Naive B cell (primary cell): Measurements from ENCODE around the gene MLYCD. TPM values are rescaled to one million over a fixed set of nuclear protein-coding genes. Genes with fewer than 3 reads are reported as not detected.

Source experiments
- ATAC-seq, 2 donors: fragments of 150-1000 bp; cut with Tn5 transposase; 2 replicates each; pipeline ENCODE4 v1.10.0; 2021; ENCODE audit warnings: low read depth in 2 of 2, mild to moderate bottlenecking in 2 of 2, moderate library complexity in 2 of 2
- DNase-seq: peaks from one replicate; pipeline ENCODE4 v3.0.0; 2022
- H3K27ac Mint-ChIP-seq, 6 donors: one replicate each; pipeline ENCODE4 v1.8.0; 2020 to 2022; ENCODE audit warnings: mild to moderate bottlenecking in 6 of 6, mixed read lengths in 6 of 6, moderate library complexity in 5 of 6, inconsistent platforms in 2 of 6
- H3K27me3 Mint-ChIP-seq, 3 donors: one replicate each; pipeline ENCODE4 v1.8.0; 2021 to 2022; ENCODE audit warnings: mixed read lengths in 3 of 3, mild to moderate bottlenecking in 1 of 3
- H3K36me3 Mint-ChIP-seq, 2 donors: one replicate each; pipeline ENCODE4 v1.8.0; 2020 to 2022; ENCODE audit warnings: mixed read lengths in 2 of 2, inconsistent platforms in 1 of 2, mild to moderate bottlenecking in 1 of 2
- H3K4me1 Mint-ChIP-seq, 3 donors: one replicate each; pipeline ENCODE4 v1.8.0; 2020 to 2022; ENCODE audit warnings: mixed read lengths in 3 of 3, inconsistent platforms in 1 of 3, mild to moderate bottlenecking in 1 of 3, moderate library complexity in 1 of 3
- H3K4me3 Mint-ChIP-seq, 8 donors: one replicate each; pipeline ENCODE4 v1.8.0; 2020 to 2022; ENCODE audit warnings: mild to moderate bottlenecking in 8 of 8, mixed read lengths in 8 of 8, moderate library complexity in 8 of 8, inconsistent platforms in 2 of 8
- H3K9me3 Mint-ChIP-seq, 7 donors: one replicate each; pipeline ENCODE4 v1.8.0; 2020 to 2022; ENCODE audit warnings: mixed read lengths in 7 of 7, mild to moderate bottlenecking in 5 of 7, inconsistent platforms in 2 of 7, moderate library complexity in 1 of 7
- polyA plus RNA-seq, 6 donors: library from polyadenylated mRNA; unstranded; fragments of 300-500 nt; fragmentation: Illumina TruSeq; gene quantifications; one replicate each; pipeline ENCODE4 v1.2.3, GENCODE V29; 2021; ENCODE audit warnings: low read depth in 6 of 6

MLYCD gene
- polyA plus RNA-seq, 6 donors from 2014 or later = 0.15 to 2.4 (median 1.6) TPM

DNA sequence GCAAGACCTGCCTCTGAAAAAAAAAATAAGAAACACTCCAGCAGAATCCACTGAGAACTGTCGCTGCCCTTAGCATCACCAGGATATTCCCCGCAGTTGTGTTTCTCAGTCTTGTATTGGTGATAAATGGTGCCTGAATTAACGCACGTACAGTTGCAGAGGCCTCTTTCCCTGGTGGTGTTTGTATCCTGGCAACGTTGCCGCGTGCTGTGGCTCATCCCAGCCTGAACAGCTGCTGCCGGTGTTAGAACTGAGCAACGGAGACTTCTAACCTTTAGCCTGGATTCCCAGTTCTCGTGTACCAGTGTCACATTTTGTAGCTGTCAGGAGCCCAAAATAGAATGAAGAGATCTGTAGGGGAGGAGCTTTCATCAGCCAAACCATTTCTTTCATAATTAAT is 4.8 kb downstream of the MLYCD start:
- peak overlapping the region in 1 of 8 donors; percentile 35 for H3K4me3 Mint-ChIP-seq
- H3K27me3 Mint-ChIP-seq = no peaks in the 10 kb centered on the region
- H3K4me1 Mint-ChIP-seq = peaks cover 30 to 36% (median 30%) of the 10 kb centered on the region in 3 donors
- no peak for ATAC-seq
- H3K9me3 Mint-ChIP-seq = no peaks in the 10 kb centered on the region
- no peak for DNase-seq
- H3K36me3 Mint-ChIP-seq = peaks cover 5 to 6% of the 10 kb centered on the region in 2 donors
- peak overlapping the region in 1 of 6 donors; percentile 88 for H3K27ac Mint-ChIP-seq

DNA sequence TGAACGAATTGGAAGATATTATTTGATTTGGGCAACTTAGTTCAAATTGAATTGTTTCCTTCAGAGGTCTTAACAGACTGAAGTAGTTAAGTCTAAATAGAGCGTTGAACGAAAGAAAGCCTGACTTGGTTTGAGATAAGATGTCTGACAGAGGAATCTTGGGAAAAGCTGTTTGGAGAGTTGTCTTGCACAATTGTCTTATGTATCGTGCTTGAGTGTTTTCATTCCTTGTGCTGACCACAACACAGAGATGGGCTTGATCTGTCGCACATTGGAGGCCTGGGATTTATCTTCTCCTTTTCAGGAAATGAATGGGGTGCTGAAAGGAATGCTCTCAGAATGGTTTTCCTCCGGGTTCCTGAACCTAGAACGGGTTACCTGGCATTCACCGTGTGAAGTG is 7.8 kb downstream of the MLYCD start:
- no peak for DNase-seq
- H3K27ac Mint-ChIP-seq = no peak overlapping the region
- H3K36me3 Mint-ChIP-seq = peaks cover 6 to 13% of the 10 kb centered on the region in 2 donors
- H3K9me3 Mint-ChIP-seq = no peaks in the 10 kb centered on the region
- H3K27me3 Mint-ChIP-seq = no peaks in the 10 kb centered on the region
- H3K4me3 Mint-ChIP-seq = no peak overlapping the region
- no peak for ATAC-seq
- peaks cover 13 to 18% (median 15%) of the 10 kb centered on the region in 3 donors for H3K4me1 Mint-ChIP-seq

DNA sequence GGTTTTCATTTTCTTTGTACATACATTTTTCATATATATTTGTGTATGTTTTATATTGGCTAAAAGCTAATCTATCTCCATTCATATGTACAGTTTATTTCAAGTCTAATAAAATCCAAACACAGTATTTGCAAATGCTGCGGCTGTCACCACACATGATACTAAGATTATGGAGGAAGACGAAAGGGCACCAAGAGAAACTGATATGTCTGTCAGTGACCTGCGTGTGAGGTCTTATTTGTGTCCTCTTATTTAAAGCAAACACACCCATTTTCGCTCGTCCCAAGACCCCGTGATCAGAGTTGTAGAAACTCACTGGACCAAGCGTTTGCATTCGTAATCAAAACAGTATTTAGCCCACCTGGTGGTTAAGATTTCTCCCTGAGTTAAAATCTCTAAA is 8.2 kb downstream of the MLYCD start:
- Mint-ChIP-seq H3K9me3 (no peaks in the 10 kb centered on the region), H3K4me3 (no peak overlapping the region), H3K4me1 (peaks cover 11 to 17% (median 13%) of the 10 kb centered on the region in 3 donors), H3K36me3 (peaks cover 6 to 17% of the 10 kb centered on the region in 2 donors), H3K27ac (no peak overlapping the region), H3K27me3 (no peaks in the 10 kb centered on the region)
- no peak for ATAC-seq
- no peak for DNase-seq

DNA sequence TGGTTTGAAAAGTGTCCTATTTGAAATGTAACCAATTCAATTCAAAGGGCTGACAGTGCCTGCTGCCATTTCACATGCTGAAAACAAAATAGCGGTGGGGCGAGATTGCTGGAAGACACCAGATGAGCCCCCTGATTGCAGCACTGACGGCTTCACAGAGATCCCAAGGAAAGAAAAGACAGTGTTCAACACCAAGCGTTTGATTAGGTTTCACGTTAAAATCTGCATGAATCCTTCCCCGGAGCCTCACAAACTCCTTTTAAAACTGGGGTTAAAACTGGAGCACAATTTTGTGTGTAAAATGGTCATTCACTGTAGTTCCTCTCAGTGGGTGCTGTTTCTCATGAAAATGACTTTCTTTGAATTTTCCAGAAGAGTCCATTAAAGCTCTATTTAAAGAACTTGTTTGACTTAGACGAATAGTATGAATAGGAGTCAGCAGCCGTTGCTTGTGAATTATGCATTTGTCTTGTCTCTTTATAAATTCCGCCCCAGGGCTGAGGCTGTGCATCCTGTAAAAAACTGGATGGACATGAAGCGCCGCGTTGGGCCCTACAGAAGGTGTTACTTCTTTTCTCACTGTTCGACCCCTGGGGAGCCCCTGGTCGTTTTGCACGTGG is 8.8 kb downstream of the MLYCD start:
- H3K4me3 Mint-ChIP-seq = no peak overlapping the region
- ATAC-seq (no peak), DNase-seq (no peak)
- no peaks in the 10 kb centered on the region for H3K9me3 Mint-ChIP-seq
- peaks cover 6 to 20% of the 10 kb centered on the region in 2 donors for H3K36me3 Mint-ChIP-seq
- no peaks in the 10 kb centered on the region for H3K27me3 Mint-ChIP-seq
- H3K4me1 Mint-ChIP-seq = peaks cover 7 to 16% (median 10%) of the 10 kb centered on the region in 3 donors
- no peak overlapping the region for H3K27ac Mint-ChIP-seq

DNA sequence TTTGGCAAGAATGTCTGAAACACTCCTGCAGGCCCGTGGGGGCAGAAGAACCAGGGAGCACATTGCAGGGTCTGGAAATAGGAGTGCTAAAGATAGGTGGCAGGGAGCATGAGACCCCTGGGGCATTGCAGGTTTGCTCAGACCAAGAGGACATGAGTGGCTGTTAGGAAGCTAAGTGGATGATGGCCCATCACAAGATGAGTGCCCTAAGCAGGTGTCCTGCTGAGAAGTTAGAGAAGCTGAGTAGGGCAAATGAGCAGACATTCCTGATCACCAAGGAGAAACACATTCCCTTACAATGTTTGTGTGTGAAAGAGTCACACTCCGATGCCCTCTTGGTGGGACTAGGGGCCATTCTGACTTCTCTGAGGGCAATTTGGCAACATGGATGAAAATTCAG is 9.9 kb downstream of the MLYCD start:
- Mint-ChIP-seq H3K9me3 (no peaks in the 10 kb centered on the region), H3K4me1 (peaks cover 3 to 14% (median 5%) of the 10 kb centered on the region in 3 donors), H3K4me3 (no peak overlapping the region), H3K27ac (peak overlapping the region in 2 of 6 donors; percentile 30 to 82), H3K36me3 (peaks cover 6 to 20% of the 10 kb centered on the region in 2 donors), H3K27me3 (no peaks in the 10 kb centered on the region)
- ATAC-seq (no peak), DNase-seq (no peak)

DNA sequence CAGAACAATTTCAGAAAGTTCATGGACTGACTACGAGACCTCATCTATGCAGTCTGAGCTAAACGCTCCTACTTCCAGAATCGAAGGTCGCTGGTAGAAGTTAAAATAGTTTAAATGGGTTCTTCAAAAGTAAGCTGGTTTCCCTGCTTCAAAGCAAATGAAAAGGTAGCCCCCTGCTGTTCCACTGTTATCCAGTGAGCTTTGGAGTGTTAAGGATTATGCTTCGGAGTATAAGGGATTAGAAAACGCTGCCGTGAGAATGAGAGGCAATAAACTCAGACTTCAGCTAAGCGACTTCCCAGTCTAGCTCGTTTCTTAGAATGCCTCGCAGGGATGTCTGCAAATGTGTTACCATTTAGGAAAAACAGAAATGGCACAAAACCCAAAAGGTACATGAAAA is 12.4 kb downstream of the MLYCD start:
- no peak for ATAC-seq
- no peaks in the 10 kb centered on the region for H3K9me3 Mint-ChIP-seq

DNA sequence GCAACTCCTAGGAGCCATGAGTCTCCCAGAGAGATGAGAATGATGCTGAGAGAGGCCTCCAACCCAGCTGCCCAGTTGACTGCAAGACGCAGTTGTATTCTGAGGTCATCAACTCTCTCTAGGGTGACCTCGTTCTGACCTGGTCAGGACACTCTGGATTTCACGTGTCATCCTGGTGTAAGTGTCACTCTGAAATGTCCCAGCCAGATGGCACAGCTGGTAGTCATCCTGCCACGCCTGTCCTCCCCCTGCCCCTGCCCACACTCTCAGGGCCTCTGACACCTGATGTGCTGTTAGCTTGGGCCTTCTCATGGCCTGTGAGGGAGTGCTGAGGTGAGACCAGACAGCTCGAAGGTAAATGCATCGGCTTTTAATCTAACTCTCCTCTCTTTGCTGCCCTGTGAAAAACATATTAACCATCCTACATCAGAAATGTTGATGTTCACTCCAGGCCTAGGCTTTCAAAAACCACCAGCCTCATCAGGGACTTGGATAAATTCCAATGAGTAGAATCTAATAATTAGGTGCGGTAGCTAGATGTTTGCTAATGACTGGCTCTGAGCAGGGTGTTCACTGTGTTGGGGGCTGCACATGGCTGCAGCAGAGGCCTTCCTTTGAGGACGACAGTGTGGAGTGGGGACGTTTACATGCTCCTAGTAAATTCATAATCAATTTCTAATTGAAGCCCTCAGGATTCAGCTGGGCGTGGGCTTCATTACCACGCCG is 13.8 kb downstream of the MLYCD start:
- no peak for ATAC-seq
- H3K9me3 Mint-ChIP-seq = no peaks in the 10 kb centered on the region
- peaks cover 1 to 17% (median 11%) of the 10 kb centered on the region in 3 donors for H3K4me1 Mint-ChIP-seq
- no peak overlapping the region for H3K4me3 Mint-ChIP-seq
- peak overlapping the region in 1 of 6 donors; percentile 26 for H3K27ac Mint-ChIP-seq
- H3K36me3 Mint-ChIP-seq = peaks cover 14 to 44% of the 10 kb centered on the region in 2 donors
- no peak for DNase-seq
- H3K27me3 Mint-ChIP-seq = no peaks in the 10 kb centered on the region

More for the DNA sequence above, 12.4 kb downstream of the MLYCD start:
- Mint-ChIP-seq H3K4me3 (no peak overlapping the region), H3K4me1 (peaks cover 1 to 13% (median 10%) of the 10 kb centered on the region in 3 donors), H3K36me3 (peaks cover 19 to 37% of the 10 kb centered on the region in 2 donors), H3K27ac (peak overlapping the region in 1 of 6 donors; percentile 69), H3K27me3 (no peaks in the 10 kb centered on the region)
- no peak for DNase-seq

DNA sequence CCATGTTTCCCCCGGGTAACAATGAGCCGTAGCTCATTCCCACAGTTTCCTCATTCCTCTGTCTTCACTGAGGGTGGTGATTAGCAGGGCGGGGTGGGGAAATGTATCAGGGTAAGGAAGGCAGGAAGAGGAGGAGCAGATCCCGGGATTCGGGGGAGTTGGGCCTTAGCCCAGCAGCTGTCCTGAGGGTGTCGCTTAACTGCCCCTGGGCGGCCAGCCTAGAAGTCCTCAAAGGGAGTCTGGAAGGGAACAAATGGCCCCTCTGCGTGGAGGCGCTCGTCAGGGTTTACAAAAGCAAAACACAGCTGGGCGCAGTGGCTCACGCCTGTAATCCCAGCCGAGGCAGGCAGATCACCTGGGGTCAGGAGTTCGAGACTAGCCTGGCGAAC is 14.3 kb downstream of the MLYCD start:
- DNase-seq (no peak), ATAC-seq (no peak)
- H3K4me3 Mint-ChIP-seq = no peak overlapping the region
- no peaks in the 10 kb centered on the region for H3K9me3 Mint-ChIP-seq
- peaks cover 1 to 17% (median 11%) of the 10 kb centered on the region in 3 donors for H3K4me1 Mint-ChIP-seq
- peak overlapping the region in 1 of 6 donors; percentile 26 for H3K27ac Mint-ChIP-seq
- H3K27me3 Mint-ChIP-seq = no peaks in the 10 kb centered on the region
- H3K36me3 Mint-ChIP-seq = peaks cover 17 to 48% of the 10 kb centered on the region in 2 donors

DNA sequence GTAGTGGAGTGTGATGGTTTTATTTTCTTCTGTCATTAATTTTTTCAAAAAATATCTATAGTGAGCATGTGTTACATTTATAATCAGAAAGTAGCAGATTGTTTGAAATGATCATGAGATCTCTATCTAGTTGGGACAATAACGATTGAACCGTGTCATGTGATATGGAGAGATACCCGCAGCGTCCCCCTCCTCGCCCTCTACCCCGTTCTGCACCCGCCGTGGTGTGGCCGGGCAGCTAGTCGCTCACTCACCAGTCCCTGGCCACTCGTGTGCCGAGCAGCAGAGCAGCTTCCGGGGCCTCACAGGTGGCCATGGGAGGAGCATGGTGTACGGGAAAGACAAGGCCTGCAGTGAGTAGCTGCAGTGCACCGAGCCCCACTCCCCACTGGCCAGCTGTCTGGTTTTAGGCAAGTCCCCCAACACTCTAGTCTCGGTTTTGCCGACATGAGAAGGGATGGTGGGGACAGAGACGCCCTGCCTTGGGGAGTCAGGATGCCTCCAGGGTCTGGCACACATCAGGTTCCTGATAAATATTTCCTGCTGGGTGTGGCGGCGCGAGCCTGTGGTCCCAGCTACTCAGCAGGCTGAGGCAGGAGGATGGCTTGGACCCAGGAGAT is 15.3 kb downstream of the MLYCD start:
- Mint-ChIP-seq H3K36me3 (peaks cover 25 to 48% of the 10 kb centered on the region in 2 donors), H3K9me3 (no peaks in the 10 kb centered on the region), H3K27ac (peak overlapping the region in 1 of 6 donors; percentile 39), H3K27me3 (no peaks in the 10 kb centered on the region), H3K4me3 (no peak overlapping the region), H3K4me1 (peaks cover 1 to 18% (median 6%) of the 10 kb centered on the region in 3 donors)
- no peak for DNase-seq
- no peak for ATAC-seq

DNA sequence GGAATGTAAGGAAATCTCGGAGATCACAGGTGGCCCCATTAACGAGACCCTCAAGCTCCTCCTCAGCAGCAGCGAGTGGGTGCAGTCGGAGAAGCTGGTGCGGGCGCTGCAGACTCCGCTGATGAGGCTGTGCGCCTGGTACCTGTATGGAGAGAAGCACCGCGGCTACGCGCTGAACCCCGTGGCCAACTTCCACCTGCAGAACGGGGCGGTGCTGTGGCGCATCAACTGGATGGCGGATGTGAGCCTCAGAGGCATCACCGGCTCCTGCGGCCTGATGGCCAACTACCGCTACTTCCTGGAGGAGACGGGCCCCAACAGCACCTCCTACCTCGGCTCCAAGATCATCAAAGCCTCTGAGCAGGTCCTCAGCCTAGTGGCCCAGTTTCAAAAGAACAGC is 16.2 kb downstream of the MLYCD start:
- no peak for ATAC-seq
- no peak overlapping the region for H3K4me3 Mint-ChIP-seq
- no peaks in the 10 kb centered on the region for H3K27me3 Mint-ChIP-seq
- DNase-seq = no peak
- no peak overlapping the region for H3K27ac Mint-ChIP-seq
- H3K36me3 Mint-ChIP-seq = peaks cover 26 to 53% of the 10 kb centered on the region in 2 donors
- H3K4me1 Mint-ChIP-seq = peaks cover 1 to 20% (median 6%) of the 10 kb centered on the region in 3 donors
- no peaks in the 10 kb centered on the region for H3K9me3 Mint-ChIP-seq

DNA sequence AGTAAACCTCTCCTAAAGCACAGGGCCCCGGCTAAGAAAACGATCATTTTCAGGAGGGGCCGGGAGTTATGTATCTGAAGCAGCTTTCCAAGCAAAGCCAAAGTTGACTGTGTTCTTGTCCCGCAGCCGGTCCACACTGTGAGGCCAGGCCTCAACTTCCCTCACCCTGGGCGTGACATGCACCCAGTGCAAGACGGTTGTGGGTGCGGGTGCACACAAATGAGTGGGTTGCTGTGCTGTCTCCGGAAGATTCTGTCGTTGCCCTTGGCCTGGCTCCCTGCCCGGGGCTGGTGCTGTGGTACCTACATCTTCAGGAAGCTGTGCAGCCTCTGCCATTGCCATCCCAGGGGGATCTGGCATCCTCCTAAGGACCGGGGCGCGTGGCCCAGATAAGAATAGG is 16.6 kb downstream of the MLYCD start:
- Mint-ChIP-seq H3K4me3 (no peak overlapping the region), H3K27ac (peak overlapping the region in 1 of 6 donors; percentile 51), H3K9me3 (no peaks in the 10 kb centered on the region), H3K36me3 (peaks cover 28 to 56% of the 10 kb centered on the region in 2 donors), H3K4me1 (peaks cover 1 to 21% (median 6%) of the 10 kb centered on the region in 3 donors), H3K27me3 (no peaks in the 10 kb centered on the region)
- ATAC-seq = no peak
- no peak for DNase-seq

DNA sequence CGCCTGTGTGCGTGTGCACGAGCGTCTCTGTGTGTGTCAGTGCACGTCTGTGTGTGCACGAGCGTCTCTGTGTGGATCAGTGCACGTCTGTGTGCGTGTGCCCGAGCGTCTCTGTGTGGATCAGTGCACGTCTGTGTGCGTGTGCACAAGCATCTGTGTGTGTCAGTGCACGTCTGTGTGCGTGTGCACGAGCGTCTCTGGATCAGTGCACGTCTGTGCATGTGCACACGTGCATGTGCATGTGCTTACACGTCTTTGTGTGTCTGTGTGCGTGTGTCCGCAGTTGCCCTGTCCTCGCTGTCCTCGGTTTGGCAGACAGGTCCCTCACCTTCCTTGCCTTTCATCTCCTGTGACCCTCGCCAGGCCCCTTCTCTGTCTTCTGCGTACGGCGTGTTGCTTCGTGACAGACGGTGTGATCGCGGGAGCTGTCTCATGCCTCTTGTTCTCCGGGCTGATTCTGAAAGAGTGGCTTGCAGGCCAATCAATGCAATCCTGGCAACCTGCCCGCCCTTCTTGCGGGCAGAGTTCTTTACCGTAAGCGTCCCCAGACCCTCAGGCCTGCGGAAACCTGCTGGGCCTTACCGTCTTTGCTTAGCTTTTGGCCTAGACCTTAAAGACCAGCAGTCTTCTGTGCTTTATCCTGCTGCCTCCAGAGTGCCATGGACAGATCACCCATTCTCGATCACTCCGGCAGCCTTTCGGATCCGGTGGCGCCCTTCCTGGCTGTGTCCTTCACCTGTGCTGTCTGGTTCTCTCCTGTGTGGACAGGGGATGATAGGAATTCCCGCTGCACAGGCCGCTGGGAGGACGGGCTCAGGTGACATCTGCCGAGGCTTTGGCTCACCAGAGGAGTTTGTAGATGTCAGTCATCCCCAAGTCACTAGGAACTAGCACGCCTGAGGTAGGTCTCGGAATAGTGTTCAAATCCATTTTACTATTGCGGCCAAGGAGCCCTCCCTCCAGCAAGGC is 18.5 kb downstream of the MLYCD start:
- Mint-ChIP-seq H3K4me1 (peaks cover 1 to 29% (median 6%) of the 10 kb centered on the region in 3 donors), H3K36me3 (peaks cover 30 to 56% of the 10 kb centered on the region in 2 donors), H3K27me3 (no peaks in the 10 kb centered on the region), H3K9me3 (peaks cover 0 to 5% (median 0%) of the 10 kb centered on the region in 7 donors), H3K4me3 (no peak overlapping the region), H3K27ac (no peak overlapping the region)
- DNase-seq = no peak
- no peak for ATAC-seq
